UCSD-AML1 (cell line): Measurements from ENCODE around the gene NUDT22.

Source experiments
- DNase-seq: peaks from one replicate; lab custom pipeline; 2025; ENCODE audit not compliant: unreplicated experiment; lab: John Stamatoyannopoulos, UW

NUDT22 gene

GRCh38 chr11:64206457-64207255, 19.4 kb upstream of the NUDT22 start, which contains the start of gene FERMT3:
Gene FERMT3 (plus strand): TSS chr11:64206721. CDS start chr11:64207365, 644 bp downstream.
- DNase-seq, result peak; percentile 94

GRCh38 chr11:64207256-64208085, 18.6 kb upstream of the NUDT22 start:
- DNase-seq, result peak; percentile 85

DNA sequence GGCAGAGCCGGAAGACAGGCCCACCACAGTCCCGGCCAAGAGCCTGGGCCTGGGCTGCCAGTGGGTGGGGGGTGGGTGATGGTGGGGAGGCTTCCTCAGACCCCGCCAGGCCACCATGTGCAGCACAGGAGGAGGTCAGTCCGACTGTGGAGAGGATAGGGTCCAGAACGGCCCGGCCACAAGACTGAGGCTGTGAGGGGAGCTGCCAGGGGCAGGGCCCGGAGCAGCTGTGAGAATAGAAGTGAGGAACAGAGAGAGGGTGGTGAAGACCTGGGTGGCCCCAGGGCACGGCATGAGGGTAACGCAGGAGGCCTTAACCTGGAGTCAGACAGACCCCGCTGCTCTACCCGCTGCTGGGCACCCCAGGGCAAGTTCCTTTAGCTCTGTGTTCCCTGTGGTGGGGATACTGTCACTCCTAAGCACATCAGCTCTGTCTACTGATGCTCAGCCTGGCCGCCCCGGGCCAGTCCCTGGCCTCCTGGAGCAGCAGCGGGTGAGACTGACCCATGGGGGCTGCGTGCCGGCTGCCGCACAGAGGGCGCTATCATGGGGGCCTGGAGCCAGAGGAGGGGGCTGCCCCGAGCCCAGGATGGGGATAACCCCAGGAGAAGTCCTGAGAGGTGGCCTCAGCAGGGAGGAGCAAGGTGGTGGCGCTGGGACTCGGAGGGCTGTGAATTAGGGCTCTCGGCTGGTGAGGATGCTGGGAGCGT, 17.8 kb upstream of the NUDT22 start:
- no peak for DNase-seq

- no peak for DNase-seq
Observed at GRCh38 chr11:64208796-64209562, 17.1 kb upstream of the NUDT22 start.

DNA sequence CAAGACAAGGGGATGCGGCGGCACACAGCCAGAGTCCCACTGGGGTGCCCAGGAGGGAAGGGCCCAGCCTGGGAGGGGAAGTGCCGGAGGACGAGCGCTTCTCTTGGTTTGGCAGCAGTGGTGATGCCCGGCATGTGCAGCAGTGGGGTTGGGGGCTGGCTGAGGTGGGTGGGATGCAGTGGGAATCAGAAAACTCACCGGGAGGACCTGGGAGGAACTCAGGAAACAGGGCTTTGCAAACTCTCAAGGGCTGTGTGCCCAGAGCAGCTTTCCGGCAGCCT, 16.6 kb upstream of the NUDT22 start:
- DNase-seq, result no peak

DNA sequence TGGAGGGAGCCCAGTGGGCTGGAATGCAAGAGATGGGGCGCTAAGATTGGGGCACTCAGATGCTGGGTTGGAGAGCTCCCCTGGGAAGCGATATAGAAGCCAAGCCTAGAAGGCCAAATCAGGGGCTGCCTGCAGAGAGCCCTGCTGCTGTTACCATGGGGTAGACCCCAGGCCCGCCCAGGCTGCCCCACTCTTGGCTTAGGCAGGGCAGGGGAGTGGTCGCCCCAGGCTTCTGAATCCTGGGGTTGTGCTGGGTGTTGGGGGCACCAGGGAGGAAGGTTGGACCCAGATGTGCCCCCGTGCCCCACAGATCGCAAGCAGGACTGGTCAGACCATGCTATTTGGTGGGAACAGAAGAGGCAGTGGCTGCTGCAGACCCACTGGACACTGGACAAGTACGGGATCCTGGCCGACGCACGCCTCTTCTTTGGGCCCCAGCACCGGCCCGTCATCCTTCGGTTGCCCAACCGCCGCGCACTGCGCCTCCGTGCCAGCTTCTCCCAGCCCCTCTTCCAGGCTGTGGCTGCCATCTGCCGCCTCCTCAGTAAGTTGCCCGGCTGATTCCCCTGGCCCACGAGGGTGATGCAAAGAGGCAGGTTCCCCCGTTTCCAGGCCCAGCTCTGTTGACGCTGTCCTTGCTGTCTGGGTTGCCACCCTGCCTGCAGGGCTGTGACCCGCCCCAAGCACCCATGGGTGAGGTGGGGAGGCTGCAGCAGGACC, 15.6 kb upstream of the NUDT22 start:
- DNase-seq, result no peak

- DNase-seq, result no peak
Observed at GRCh38 chr11:64211181-64211872, 14.7 kb upstream of the NUDT22 start.

DNA sequence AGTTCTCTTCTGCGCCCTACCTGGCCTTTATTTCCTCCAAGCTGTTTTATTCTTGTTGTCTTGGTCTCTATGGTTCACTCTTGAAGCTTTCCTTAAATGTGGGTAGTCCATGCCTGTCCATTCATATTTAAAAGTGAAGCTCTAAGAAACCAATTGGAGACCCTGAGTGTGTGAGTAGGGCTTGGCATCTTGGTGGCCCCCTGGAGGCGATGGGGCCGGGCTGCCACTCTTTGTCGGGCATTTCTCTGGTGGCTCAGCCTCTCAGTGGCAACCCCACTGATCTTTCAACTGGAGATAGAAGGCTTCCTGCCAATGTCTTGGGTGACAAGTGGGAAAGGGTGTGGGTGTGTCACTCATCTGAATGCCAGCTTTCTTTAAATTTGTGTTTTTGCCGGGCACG, 9.2 kb upstream of the NUDT22 start:
- DNase-seq, result no peak

- DNase-seq, result no peak
Observed at GRCh38 chr11:64218628-64219353, 7.3 kb upstream of the NUDT22 start.

DNA sequence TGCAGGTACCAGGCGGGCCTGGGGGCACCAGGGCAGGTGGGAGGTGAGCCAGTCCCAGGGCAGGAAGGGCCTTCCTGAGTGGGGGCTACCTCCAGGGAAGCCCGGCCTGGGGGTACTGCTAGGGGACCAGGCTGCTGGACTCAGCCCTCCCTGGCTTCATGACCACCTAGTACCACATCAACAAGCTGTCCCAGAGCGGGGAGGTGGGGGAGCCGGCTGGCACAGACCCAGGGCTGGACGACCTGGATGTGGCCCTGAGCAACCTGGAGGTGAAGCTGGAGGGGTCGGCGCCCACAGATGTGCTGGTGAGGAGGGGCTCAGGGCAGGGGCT, 6.8 kb upstream of the NUDT22 start:
- DNase-seq, result no peak

DNA sequence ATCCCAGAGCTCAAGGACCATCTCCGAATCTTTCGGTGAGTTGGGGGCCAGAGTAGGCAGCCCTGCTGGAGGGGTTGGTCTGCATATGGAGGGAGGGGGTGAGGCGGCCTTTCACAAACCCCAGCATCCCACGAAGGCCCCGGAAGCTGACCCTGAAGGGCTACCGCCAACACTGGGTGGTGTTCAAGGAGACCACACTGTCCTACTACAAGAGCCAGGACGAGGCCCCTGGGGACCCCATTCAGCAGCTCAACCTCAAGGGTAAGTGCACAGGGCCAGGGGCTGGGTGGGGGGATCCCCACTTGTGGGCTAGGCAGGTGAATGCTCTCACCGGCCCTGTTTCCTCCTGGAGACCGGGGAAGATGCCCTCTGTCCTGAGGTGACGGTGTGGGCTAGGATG, 6.3 kb upstream of the NUDT22 start:
- DNase-seq, result no peak

DNA sequence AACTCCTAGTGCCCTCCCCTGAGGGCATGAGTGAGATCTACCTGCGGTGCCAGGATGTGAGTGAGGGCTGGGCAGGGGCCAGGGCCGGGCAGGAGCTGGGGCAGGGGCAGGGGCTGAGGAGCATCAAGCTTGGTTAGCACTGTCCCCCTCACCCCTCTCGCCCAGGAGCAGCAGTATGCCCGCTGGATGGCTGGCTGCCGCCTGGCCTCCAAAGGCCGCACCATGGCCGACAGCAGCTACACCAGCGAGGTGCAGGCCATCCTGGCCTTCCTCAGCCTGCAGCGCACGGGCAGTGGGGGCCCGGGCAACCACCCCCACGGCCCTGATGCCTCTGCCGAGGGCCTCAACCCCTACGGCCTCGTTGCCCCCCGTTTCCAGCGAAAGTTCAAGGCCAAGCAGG, 5.8 kb upstream of the NUDT22 start:
- DNase-seq, result no peak

- DNase-seq, result no peak
Observed at GRCh38 chr11:64220798-64221197, 5.3 kb upstream of the NUDT22 start.

GRCh38 chr11:64222651-64223000, 3.4 kb upstream of the NUDT22 start:
- DNase-seq, result no peak

DNA sequence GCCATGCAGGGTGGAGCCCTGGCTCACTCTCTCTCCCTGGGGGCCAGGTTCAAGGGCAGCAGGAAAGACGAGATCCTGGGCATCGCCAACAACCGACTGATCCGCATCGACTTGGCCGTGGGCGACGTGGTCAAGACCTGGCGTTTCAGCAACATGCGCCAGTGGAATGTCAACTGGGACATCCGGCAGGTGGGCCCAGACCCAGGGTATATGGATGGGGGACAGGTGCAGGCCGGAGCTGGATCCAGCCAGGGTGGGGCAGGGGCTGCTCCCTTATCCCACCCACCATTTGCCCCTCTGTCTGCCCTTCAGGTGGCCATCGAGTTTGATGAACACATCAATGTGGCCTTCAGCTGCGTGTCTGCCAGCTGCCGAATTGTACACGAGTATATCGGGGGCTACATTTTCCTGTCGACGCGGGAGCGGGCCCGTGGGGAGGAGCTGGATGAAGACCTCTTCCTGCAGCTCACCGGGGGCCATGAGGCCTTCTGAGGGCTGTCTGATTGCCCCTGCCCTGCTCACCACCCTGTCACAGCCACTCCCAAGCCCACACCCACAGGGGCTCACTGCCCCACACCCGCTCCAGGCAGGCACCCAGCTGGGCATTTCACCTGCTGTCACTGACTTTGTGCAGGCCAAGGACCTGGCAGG, 2.9 kb upstream of the NUDT22 start:
- no peak for DNase-seq

DNA sequence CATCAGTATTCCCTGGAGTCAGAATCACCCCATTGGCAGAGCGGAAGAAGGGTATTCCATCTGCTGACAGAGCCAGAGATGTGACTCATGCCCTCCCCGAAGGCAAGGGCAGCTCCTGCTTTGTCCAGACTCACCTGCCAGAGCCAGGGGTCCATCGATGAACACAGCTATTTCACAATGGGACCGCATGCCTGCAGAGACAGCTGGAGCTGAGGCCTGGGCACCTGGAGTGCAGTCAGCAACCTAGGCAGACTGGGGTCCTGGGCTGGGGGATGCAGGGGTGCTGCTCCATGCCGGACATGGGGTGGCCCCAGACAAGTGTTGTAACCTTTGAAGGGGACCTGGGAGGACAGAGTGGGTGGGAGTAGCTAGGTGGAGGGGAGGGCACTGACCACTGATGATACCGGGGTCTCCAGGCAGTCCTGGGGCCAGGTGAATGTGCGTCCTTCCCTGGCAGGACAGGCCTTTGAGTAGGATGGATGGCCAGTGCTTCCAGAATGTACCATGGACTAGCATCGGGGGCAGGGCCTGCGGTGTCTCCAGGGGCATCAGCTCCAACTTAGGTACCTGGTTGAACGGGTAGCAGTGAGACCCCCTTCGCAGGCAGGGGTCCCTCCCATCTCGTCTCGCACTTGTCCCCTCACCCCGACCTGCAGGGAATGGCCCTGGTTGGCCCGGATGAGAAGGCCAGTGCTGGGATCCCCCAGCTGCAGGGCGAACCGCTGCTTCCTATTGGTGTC, 1.8 kb upstream of the NUDT22 start:
- peak; percentile 54 for DNase-seq

GRCh38 chr11:64224891-64225607, 1.0 kb upstream of the NUDT22 start:
- peak; percentile 62 for DNase-seq
